ENCODE results near the gene PPP3CA.

GRCh38 chr4:101237773-101238172 is 109.6 kb downstream of the PPP3CA start:
- no peak for TF ChIP-seq YY1 (IDR thresholded peaks at IDR 0.05; ENCODE audit: low read depth)
- TF ChIP-seq FOXM1 (IDR thresholded peaks at IDR 0.05; ENCODE audit: borderline replicate concordance, low read depth) = no peak
- TF ChIP-seq TAF1 (IDR thresholded peaks at IDR 0.05; ENCODE audit: low read depth) = no peak
- no peak for TF ChIP-seq MAX (IDR thresholded peaks at IDR 0.05)
- no peak for TF ChIP-seq REST (IDR thresholded peaks at IDR 0.05; ENCODE audit: low read depth)
- TF ChIP-seq RAD21 (IDR thresholded peaks at IDR 0.05; ENCODE audit: low read depth) = no peak
